Activated CD4-positive, alpha-beta T cell treated with anti-CD3 and anti-CD28 coated beads for 48 hours (primary cell): ENCODE measurements around the gene TTC16.

Experiments
- DNase-seq: peaks from one replicate; pipeline ENCODE4 v3.0.0-alpha.2; 2020

The TTC16 gene

GRCh38 chr9:127698386-127698785 lies 17.5 kb upstream of the TTC16 start:
- DNase-seq, result no peak

- DNase-seq, result peak; percentile 92
Measured at GRCh38 chr9:127698985-127699670, 16.8 kb upstream of the TTC16 start.

DNA sequence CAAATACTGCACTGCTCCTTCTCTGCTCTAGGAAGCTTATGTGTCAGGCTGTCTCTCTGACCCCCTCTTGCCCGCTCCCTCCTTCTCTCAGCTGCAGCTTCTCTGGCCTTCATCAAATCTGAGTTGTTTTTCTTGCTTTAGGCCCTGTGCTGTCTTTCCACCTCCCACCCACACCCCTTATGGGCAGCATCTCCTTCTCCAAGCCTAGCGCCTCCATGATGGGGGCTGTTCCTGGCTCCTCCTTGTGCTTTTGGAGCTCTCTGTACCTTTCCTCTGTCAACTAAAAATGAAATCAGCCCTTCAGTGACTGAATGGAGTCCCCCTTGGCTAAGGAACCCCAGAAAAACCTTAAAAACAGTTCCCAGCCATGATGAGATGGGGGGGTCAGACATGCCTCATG lies 15.7 kb upstream of the TTC16 start:
- DNase-seq, result no peak

- no peak for DNase-seq
Measured at GRCh38 chr9:127700594-127701255, 15.2 kb upstream of the TTC16 start.

GRCh38 chr9:127703289-127703946 lies 12.5 kb upstream of the TTC16 start:
- DNase-seq, result no peak

DNA sequence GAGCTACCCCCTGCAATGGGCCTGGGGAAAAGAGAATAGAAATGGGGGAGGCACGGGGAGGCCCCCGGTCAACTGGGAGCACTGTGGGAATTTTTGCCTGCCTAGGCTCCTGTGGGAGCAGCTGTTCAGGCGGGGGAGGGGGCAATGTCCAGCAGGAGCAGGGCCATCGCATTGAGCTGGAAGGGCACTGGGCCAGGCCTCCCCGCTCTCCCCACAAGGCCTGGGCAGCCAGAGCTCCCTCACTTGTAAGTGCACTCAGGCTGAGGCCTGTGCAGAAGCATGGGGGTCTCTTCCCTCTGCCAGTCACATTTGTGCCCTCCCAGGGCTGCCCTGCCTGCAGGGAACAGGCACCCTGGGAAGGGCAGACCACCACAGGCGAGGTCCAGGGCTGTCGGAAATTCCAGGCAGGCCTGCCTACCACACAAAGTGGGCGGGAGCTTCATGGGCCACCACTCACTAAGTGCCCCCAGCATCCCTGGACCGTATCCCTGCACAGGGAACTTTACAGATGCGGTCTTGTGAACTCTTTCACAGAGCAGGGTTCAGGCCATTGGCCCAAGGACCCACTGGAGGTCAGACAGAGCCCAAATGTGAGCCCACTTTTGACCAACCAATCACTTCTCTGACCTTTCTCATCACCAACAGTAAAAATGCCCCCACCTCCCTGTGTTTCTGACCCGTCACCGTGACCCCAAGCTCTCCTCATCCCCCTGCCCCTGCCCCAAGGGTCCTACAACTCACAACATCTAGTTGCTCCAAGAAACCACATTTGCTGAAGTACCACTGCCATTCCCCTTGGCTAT lies 10.1 kb upstream of the TTC16 start:
- DNase-seq, result no peak

GRCh38 chr9:127706836-127707241 lies 9.0 kb upstream of the TTC16 start, which contains the start of gene CFAP157:
Gene CFAP157 (plus strand): TSS chr9:127706988. CDS start chr9:127707032, 44 bp downstream.
- DNase-seq, result no peak

GRCh38 chr9:127707766-127708165 lies 8.1 kb upstream of the TTC16 start:
- DNase-seq, result peak; percentile 47

DNA sequence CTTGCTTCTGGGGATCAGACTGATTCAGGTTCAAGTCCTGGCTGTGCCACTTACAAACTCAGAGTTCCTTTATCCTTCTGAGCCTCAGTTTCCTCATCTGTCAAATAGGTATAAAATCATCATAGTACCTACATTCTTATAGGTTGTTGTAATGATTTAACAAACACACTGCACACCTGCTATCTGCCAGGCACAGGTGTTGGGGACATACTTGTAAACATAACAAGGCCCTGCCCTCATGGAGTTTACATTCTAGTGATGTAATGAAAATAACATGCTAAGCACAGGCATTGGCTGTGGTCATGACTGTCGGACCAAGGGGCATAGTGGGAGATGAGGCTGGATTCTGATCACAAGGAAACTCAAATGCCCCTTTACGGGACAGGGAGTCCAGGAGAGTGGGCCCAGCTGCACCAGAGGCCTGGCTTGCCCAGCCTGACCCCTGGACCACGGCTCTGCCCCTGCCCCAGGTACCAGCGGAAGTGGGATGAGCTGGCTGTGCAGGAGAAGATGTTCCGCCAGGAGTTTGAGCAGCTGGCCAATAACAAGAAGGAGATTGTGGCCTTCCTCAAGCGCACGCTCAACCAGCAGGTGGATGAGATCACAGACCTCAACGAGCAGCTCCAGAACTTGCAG lies 6.8 kb upstream of the TTC16 start:
- no peak for DNase-seq

DNA sequence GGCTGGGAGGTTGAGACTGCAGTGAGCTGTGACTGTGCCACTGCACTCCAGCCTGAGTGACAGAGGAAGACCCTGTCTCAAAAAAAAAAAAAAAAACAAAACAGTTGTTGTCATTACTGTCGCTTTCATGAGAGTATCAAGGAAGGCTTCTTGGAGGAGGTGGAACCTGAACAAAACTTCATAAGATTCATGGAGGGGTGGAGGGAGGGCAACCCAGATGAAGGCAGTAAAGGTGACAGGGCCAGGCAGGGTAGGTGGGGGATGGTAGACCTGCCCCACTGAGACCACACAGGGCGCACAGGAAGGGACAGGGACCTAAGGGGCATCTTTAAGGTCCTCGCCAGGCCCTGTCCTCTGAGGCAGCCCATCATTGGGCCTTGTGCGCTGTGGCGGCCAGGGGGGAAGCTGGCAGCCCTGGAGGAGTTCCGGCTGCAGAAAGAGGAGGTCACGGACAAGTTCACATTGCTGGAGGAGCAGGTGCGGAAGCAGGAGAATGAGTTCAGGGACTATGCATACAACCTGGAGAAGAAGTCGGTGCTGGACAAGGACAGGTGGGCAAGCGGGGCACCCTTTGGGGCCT lies 5.6 kb upstream of the TTC16 start:
- DNase-seq, result no peak

DNA sequence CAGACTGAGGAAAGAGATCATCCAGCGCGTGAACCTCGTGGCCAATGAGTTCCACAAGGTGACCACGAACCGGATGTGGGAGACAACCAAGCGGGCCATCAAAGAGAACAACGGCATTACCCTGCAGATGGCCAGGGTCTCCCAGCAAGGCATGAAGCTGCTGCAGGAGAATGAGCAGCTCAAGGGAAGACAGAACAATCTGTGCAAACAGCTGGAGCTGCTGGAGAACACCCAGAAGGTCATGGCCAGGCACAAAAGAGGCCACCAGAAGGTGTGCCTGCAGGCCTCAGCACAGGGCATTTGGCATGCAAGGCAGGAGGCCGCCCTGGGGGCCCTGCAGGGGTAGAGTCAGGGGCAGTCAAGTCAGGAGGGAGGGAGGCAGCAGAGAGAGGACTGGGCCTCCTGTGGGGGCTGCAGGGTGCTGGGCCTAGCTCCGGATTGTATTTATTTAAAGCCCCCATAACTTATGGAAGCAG lies 4.6 kb upstream of the TTC16 start:
- peak; percentile 16 for DNase-seq

GRCh38 chr9:127711831-127712274 lies 4.0 kb upstream of the TTC16 start:
- no peak for DNase-seq

DNA sequence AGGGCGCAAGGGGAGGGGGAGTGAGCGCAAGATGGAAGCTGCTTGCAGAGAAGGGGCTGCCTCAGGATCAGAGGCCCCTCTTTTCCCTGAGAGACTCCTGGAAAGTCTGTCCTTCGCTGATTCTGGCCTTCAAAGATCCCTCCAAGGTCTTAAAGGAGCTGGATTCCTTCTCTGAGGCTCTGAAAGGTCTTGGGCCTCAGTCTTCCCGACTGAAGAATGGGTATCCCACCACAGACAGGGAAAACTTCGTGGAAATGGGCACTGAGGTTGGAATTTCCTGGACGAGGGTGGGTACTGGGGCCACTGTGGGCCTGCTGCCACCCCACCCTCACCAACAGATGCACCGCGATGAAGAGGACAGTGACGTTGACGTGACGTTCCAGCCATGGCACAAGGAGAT lies 3.5 kb upstream of the TTC16 start:
- DNase-seq, result no peak

DNA sequence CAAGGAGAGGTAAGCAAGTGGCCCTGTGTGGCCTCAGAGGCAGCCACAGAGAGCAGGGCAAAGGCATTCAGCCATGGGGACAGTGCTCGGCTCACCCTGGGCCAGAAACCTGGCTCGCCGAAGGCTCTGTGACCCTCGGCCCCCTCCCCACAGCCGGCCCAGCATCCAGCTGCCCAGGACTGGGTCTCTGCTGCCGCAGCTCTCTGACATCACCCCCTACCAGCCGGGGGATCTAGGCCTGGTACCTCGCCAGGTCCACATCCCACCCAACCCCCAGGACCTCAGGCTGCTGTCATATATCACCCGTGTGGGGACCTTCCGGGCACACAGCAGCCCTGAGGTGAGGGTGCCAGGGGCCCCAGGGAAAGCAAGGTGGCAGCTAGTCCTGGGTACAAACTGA lies 3.0 kb upstream of the TTC16 start:
- DNase-seq, result no peak

DNA sequence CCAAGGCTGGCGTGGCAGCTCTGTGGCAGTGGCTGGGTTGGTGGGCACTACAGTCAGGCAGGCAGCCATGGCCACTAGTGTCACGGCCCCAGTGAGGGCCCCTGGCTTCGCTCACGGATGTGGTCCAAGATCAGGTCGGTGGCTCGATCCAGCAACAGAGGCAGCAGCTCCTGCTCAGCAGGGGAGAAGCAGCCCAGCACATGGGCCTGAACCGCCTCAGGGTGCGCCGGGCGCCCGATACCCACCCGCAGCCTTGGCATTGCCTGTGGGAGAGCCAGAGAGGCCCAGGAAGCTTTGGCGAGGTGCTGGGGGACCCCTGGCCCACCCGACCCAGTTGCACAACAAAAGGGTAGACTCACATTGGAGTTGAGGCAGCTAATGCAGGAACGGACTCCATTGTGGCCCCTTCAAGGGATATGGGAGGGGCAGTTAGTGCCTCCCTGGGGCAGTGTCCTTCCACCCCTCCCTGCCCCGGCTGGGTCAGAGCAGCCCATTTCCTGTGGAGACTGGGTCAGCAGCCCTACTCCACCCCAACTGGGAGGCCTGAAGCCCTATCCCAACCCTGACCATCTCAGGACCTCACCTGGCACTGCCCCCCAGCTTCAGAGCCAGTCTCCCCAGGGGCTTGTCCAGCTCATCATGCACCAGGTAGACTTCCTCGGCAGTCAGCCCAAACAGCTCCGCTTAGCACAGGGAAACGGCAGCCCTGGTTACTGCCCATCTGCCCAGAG lies 1.7 kb upstream of the TTC16 start:
- no peak for DNase-seq

DNA sequence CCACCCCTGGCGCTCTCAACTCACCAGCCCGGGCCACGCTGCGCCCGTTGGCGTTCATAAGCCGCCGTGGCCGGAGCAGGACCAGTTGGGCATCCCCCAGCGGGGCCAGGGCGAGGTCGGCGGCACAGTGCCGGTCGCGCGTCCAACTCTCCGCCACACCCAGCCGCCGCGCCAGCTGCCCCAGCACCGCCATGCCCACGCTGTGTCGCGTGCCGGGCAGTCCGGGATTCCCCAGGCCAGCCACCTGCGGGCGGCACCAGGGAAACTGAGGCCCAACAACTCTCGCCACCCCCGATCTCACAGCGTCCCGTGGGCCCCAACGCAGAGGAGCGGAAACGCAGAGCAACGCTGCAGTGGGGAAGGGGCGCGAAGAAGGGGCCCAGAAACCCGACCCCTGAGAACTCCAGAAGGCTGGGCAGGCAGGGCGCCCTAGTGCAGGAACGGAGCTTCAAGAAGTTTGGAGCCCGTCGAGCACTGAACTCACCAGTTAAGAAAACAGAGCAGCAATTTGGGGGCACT lies 869 bp upstream of the TTC16 start:
- DNase-seq, result peak; percentile 22

DNA sequence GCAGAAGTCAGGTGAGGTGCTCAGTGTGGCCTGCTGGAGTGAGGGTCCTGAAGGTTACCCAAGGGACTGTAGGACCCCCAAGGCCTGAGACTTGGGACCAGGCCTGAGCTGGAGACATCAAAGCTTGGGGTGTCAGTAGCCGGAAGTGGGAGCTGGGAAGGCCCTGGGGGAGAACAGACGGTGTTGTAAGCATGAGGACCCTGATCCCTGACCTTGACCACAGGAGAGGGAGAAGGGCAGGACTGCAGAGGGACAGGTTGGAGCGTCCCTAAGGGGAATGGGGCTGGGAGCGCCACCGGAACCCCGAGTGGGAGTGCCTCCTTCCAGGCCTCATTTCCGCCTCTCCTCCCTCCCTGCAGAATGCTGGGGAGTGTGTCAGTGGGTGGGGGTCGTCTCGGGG lies 533 bp downstream of the TTC16 start:
- DNase-seq, result no peak

- DNase-seq, result no peak
Measured at GRCh38 chr9:127717766-127718165, 1.9 kb downstream of the TTC16 start.

DNA sequence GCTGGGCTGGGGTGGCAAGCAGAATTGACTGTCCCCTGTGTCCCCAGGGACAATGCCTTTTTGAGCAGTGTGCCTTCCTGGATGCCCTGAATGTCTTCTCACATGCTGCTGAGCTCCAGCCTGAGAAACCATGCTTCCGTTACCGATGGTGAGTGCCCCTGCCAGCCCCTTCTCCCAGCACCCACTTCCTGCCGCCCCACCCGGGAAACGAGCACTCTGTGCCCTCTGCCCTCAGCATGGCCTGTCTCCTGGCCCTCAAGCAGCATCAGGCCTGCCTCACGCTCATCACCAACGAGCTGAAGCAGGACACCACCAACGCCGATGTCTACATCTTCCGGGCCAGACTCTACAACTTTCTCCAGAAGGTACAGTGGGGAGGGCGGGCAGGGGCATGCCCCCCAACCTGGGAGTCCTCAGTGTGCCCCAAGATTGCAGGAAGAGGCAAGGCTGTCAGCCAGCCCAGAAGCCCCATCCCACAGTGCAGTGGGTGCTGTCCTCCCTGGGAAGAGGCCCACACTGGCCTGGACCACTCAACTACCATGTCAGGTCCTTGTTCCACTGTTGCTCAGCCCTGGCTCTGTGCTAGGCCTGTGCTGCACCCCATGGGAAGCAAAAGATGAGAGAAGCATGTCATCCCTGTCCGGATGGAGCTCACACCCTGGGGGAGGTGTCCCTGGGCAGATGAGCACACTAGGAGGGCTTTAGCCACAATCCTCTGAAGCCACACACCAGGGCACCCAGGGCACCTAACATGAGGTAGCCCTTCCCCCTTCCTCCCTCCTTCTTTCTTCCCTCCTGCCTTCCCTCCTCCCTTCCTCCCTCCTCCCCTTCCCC lies 4.4 kb downstream of the TTC16 start:
- no peak for DNase-seq

DNA sequence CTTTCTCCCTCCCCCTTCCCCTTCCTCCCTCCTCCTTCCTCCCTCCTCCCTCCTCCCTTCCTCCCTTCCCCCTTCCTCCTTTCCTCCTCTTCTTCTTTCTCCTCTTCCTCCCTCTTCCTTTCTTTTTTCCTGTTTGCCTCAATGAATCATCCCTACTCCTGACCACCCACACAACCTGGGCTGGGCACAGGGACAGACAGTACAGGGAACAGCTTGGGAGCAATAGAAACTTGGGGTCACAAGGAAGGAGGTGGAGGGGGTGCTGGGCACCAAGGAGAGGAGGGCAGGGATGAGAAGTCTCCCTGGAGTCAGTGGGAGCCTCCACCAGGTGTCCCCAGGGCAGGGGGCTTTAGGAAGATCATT lies 5.0 kb downstream of the TTC16 start:
- DNase-seq, result no peak
